ENCODE data around the gene PICK1.

Gene PICK1

GRCh38 chr22:38081941-38082828 is 25.0 kb downstream of the PICK1 start:
- DNase-seq (ENCODE audit: low read depth): no peak
- no peak for TF ChIP-seq CTCF (IDR thresholded peaks at IDR 0.05; ENCODE audit: control insufficient read depth, extremely low read depth, insufficient read depth)
- H3K4me3 ChIP-seq (ENCODE audit: low read depth, low read length): no peak overlapping the region

DNA sequence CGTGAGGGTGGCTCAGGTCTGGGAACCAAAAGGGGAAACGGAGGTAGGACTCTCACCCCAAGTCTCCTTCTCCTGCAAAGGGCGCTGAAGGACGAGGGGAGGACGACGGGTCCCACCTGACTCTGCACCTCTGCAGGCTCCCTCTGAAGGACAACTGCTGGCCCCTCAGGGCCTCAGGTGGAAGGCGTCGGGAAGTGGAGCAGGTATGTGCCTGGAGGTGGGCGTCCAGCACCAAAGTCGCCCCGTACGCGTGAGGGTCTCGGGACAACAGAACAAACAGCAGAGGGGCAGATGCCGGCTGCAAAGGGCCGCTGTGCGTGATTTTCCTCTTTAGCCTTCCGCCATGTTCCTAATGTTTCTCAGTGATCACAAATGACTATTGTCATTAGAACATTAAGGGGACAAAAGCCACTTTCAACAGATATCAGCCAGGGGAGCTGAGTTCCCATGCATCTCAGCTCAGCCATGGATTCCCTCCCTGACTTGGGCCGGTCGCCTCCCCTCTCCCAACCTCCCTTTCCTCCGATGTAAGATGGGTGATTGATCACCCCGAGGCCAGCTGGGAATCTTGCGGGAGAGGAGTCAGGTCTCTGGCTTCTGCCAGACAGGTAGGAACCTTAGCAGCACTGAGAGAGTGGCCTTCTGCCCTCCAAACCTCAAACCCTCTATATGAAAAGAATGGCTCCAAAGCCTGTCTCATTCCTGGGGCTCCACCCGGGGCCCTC is 25.9 kb downstream of the PICK1 start:
- no peak for TF ChIP-seq CTCF (IDR thresholded peaks at IDR 0.05; ENCODE audit: control insufficient read depth, extremely low read depth, insufficient read depth)
- DNase-seq (ENCODE audit: low read depth): no peak
- H3K4me3 ChIP-seq (ENCODE audit: low read depth, low read length): no peak overlapping the region

GRCh38 chr22:38083931-38084631 is 26.9 kb downstream of the PICK1 start, which contains the start of gene SLC16A8:
Gene SLC16A8, minus strand, starts transcription at chr22:38084184. Its CDS starts 1,311 bp downstream, at chr22:38082873.
- no peak for DNase-seq (ENCODE audit: low read depth)
- no peak within 1 kb of the TSS for H3K4me3 ChIP-seq (ENCODE audit: low read depth, low read length)
- no peak for TF ChIP-seq CTCF (IDR thresholded peaks at IDR 0.05; ENCODE audit: control insufficient read depth, extremely low read depth, insufficient read depth)

- no peak for TF ChIP-seq CTCF (IDR thresholded peaks at IDR 0.05; ENCODE audit: control insufficient read depth, extremely low read depth, insufficient read depth)
- DNase-seq (ENCODE audit: low read depth): no peak
- no peak overlapping the region for H3K4me3 ChIP-seq (ENCODE audit: low read depth, low read length)
These were observed 27.9 kb downstream of the PICK1 start for GRCh38 chr22:38085056-38085455.

DNA sequence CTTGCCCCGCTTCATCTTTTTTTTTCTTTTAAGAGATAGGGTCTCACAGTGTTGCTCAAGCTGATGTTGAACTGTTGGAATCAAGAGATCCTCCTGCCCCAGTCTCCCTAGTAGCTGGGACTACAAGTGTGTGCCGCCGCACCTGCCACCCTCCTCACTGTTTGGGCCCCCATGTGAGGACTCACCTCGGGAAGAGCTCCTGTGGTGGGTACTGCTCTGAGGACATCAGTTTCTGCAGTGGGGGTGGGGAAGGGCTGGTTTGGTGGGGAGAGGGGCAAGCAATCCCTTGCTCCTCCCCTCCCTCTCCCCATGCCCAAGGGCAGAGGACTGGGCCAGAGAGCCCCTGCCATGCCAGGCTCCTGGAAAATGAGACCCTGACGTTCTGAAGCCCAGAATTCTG is 28.3 kb downstream of the PICK1 start:
- DNase-seq (ENCODE audit: low read depth): no peak
- no peak overlapping the region for H3K4me3 ChIP-seq (ENCODE audit: low read depth, low read length)
- no peak for TF ChIP-seq CTCF (IDR thresholded peaks at IDR 0.05; ENCODE audit: control insufficient read depth, extremely low read depth, insufficient read depth)

DNA sequence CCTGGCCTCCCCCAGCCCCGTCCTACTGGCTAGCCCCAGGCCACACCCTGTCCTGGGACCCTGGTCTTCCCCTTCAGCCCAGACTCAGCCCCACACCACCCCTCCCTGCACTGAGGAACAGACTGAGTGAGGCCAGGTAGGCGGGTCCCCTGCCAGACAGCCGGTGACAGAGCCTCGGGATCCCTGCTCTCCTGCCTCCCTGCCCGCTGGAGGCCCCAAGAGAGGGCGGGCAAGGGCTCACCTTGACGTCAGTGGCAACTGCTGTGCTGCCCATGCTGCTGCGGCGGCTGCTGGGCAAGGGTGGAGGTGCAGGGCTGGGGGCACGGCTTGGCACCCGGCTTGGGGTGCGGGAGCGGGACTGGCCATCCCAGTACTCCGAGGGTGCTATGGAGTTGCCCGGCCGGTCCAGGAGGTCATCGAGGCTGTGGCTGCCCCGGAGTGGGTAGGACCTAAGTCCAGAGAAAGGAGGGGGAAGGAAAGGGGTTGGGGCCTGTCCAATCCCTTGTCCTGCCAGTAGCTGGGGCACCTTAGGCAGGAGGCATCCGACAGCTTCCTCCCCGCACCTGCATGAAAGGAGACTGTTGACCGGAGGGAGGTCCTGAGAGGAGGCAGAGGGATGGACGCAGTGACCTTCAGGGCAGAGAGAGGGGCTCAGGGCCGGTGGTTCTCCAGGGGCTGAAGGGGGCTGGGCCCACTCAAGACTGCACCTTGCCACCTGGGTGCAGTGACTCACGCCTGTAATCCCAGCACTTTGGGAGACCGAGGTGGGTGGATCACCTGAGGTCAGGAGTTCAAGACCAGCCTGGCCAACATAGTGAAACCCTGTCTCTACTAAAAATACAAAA is 29.0 kb downstream of the PICK1 start:
- DNase-seq (ENCODE audit: low read depth): no peak
- TF ChIP-seq CTCF (IDR thresholded peaks at IDR 0.05; ENCODE audit: control insufficient read depth, extremely low read depth, insufficient read depth): no peak
- no peak overlapping the region for H3K4me3 ChIP-seq (ENCODE audit: low read depth, low read length)

All from LNCaP clone FGC (cell line).